NCI-H1930 (cell line): ENCODE data around the gene MPHOSPH6.
"Not testable (repeated sequence)": the region's sequence is repeated elsewhere in the genome, so short reads cannot be mapped to it uniquely, and the experiment has no call there.

Experiments used
- DNase-seq, 2 experiments: peaks; one replicate each; lab custom pipeline; 2025; lab: John Stamatoyannopoulos, UW

Gene MPHOSPH6

GRCh38 chr16:82118749-82119148 lies 51.3 kb downstream of the MPHOSPH6 start:
- DNase-seq = no peak

DNA sequence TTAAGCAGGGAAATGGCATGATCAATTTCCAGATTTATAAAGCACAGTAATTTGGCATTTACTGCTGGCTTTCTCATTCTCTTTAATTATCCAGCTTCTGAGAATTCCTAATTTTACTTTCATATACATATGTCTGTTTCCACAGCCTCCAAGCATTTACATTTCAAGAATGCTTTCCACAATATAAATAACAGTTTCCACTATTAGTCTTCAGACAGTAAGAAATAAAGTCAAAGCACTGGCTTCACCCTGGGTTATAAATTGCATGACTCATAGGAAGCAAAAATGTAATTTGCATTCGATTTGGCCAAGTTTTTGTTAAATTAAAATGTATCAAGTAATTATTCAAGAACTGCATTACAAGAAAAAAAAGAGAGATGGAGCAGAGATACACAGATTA lies 53.5 kb downstream of the MPHOSPH6 start:
- no peak for DNase-seq

DNA sequence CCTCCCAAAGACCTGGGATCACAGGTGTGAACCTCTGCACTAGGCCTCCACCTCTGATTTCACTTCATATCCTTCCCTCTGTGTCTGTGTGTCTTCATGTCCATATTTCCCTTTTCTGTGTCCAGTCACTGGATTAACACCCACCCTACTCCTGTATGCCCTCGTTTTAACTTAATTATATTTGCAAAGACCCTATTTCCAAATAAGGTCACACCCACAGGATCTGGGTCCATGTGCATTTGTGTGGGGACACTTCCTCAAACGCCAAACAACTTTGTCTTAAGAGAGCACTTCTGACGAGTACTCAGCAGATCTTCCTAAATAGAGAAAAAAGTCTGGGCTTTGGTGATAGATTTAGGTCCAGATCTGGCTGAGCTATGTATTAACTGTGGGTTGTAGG lies 56.3 kb downstream of the MPHOSPH6 start:
- no peak for DNase-seq

DNA sequence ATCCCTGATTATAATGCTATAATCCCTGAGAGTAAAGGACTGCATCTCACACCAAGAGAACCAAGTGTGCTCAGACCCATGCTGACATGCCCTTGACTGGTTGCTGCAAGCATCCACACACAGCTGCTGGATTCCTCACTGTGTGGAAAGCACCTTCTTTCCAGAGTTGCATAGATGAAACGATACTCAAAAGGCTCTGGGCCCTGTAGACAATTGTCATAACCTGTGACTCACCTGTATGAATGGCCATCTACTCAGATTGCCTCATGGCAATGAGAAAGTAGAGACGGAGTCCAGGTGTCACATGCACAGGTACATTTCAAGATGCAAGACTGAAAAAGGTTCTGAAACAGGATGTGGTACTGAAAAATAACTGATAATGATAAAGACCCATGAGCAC lies 58.1 kb downstream of the MPHOSPH6 start:
- DNase-seq = no peak

DNA sequence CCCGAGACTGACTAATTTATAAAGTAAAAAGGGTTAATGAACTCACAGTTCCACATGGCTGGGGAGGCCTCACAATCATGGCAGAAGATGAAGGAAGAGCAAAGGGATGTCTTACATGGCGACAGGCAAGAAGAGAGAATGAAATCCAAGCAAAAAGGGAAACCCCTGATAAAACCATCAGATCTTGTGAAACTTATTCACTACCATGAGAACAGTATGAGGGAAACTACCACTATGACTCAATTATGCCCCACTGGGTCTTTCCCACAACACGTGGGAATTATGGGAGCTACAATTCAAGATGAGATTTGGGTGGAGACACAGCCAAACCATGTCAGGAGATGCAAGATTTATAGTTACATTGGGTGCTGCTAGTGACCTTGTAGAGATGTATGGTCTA lies 60.8 kb downstream of the MPHOSPH6 start:
- DNase-seq = not testable (repeated sequence)

- no peak for DNase-seq
These were observed 61.2 kb downstream of the MPHOSPH6 start for GRCh38 chr16:82108774-82109173.

- no peak for DNase-seq
These were observed 61.9 kb downstream of the MPHOSPH6 start for GRCh38 chr16:82108100-82108499.

GRCh38 chr16:82105107-82105506 lies 64.9 kb downstream of the MPHOSPH6 start:
- no peak for DNase-seq
